HG03565 (cell line): Measurements from ENCODE around the gene TAPBP.

ENCODE experiments used
- ATAC-seq: cut with Tn5 transposase; IDR thresholded peaks from one replicate; pipeline ENCODE4 v1.9.1; 2021; ENCODE audit warnings: mild to moderate bottlenecking, moderate library complexity; ENCODE audit not compliant: unreplicated experiment

The TAPBP gene

DNA sequence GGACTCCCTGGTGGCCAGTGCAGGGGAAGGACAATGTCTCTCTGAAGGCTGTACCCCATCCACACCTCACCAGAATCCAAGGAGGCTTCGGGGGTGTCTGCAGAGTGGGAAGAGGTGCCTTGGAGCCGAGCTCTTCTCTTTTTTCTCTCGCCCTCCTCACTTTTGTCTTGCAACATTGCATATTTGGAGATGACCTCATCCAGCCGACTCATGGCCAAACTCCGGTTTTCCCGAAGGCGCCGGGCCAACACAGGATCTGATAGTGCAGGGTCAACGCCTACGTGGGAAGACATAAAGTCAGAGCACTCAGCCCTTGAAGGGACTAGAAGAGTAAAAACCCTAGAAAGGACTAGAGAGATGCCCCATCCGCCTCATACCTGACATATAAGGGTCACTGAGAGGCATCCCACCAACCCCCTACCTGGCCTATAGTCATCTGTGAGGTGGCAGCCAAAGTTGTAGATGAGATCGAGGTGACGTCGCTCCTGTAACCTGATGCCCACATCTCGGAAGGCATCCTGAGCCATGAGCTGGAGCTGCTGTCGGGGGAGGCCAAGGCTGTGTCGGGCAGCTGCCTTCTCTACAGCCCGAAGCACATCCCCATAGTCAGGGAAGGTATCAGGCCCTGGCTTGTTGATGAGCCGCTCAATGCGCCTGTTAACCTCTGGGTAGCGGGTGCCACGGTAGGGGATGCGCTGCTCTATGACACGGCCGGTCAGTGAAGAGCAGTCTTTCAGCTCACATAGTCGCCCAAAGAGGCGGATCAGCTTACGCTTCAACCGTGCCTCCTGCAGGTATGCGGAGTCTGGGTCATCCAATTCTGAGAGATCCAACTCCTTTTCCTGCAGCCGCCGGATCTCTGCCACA lies 6.7 kb upstream of the TAPBP start:
- ATAC-seq, result no peak

- no peak for ATAC-seq
Measured at GRCh38 chr6:33319939-33320314, 6.0 kb upstream of the TAPBP start.

GRCh38 chr6:33318426-33319073 lies 4.7 kb upstream of the TAPBP start:
- ATAC-seq, result no peak

GRCh38 chr6:33317669-33318425 lies 4.0 kb upstream of the TAPBP start, which contains the start of gene ZBTB22:
Gene ZBTB22, minus strand, starts transcription at chr6:33317744. Its CDS starts 828 bp downstream, at chr6:33316916.
- ATAC-seq, result peak; percentile 31

DNA sequence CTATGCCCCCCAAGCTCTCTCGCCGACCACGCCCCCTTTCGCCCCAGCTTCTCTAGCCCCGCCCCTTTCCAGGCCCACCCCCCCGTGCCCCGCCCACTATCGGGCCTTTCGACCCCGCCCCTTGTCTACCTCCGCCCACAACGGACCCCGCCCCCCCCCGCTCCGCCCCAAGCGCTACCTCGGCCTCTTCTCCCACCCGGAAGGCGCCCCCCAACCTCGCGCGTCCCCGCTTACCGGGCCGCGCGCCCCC lies 3.5 kb upstream of the TAPBP start:
- ATAC-seq, result no peak

- ATAC-seq, result no peak
Measured at GRCh38 chr6:33316603-33317418, 2.9 kb upstream of the TAPBP start.

DNA sequence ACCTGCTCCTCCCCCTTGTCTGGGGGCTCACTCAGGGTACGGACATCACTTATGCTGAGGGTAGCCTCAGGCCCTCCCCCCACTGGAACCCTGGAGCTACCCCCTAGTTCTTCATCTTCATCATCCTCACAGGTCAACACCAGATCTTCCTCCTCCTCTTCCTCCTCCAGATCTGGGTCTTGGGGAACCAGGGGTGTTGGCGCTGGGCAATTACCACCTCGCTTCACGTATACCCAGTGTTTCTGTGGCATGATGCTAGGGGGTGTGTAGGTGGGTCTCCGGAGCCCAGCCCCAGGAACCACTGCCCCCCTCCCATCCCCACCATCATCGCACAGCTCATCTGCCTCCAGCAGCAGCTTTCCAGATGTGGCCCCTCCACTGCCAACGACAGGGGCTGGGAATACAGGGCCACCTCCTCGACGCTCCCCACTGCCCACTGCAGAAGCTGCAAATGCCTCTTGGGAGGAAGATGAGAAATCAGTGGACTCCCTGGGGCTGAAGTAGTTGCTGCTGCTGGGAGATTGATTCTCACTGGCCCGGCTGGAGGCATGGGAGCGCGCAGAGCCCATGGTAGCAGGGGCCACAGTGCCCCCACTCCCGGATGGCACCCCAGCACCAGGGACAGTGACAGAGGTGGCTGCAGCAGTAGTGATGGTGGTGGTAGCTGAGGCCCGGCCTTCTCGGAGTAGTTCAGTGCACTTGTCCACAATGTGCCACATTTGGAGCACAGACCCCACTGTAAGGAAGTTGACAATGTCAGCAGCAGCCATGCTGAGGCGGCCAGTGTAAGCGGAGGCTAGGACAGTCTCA lies 2.1 kb upstream of the TAPBP start:
- no peak for ATAC-seq

DNA sequence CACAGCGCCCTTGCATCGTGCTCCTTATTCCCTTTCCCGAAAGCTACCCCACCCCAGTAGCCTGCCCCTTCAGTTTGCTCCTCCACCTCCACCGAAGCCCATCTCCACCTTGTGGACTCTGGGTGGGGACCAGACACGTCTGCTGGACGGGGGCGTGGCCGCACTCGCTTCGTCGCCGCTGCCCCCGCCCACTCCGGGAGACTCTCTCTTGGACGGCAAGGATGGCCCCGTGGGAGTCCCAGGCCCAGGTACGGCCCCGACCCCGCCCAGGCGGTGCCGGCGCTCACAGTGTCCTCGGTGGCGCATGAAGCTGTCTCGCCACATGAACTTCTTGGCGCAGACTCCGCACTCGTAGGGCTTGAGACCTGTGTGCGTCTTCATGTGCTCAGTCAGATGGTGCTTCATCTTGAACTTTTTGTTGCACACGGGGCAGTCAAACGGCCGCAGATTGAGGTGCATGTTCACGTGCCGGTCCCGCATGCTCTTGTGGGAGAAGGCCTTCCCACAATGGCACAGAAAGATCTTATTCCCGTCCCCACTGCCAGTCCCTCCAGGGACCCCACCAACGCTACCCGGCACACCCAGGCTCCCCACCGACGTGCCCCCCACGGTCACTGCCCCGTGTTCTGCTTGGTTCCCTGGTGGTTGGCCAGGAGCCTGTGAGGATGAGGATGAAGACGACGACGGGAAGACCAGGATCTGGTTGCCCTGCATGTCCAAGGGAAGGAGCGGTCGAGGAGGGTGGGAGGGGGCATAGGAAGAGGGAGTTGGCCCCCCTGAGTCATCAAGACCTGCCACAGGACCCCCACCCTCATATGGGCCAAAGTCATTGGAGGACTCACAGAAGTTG lies 1.3 kb upstream of the TAPBP start:
- ATAC-seq, result no peak

- no peak for ATAC-seq
Measured at GRCh38 chr6:33314515-33314942, 651 bp upstream of the TAPBP start.

DNA sequence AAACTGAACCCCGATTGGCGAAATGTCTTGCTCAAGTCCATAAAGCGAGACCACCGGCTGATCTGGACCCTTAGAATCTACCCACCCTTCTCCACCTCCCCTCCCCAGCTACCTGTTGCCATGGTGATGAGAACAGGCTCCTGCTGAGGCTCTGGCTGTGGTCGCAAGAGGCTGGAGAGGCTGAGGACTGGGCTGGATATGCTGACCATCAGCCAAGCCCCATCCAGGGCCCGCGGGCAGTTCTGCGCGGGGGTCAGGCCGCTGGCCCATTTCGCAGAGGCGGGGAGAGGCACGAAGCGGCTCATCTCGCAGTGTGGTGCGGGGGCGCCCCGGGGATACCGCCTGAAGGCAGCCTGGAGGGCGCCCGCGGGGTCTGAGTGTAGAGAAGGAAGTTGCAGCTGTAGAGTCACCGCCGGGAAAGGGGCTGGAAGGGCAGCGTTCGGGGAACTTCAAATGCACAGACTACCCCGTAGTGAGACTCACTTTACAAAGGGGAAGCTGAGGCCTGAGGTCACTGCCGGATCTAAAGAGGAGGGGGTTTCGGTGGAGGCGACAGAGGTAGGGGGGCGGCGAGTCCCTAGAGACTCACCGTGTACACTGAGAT lies 671 bp downstream of the TAPBP start:
- ATAC-seq, result peak; percentile 9

DNA sequence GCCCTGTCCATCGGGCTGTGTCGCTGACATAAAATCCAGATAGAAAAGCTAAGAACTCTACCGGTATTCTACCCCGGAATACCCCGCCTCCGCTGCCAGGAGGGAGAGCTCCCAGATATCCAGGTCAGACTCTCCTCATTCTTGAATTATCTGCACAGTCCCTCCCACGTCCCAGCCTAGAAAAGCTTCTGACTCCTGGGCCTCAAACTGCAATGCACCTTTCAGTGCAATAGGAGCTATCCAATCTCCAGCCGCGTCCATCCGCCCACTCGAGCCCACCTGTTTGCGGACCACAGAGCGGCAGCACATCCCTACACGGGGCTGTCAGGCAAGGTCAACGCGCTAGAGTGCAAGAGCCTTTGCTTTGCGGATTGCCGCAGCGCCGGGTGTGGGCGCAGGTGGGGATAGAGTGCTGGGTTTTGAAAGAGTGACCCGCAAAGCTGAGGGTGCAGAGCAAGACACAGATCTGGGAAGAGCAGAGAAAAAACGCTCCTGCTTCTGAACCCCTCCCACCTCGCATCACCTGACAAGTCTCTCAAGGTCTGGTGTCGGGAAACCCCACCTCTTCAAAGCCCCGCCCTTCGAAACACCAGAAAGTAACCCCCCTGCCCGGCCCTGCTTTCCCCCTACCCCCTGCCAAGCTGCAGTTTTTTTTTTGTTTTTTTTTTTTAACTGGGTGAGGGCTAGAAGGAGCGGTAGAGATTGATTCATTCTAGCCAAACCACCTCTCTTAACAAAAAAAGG lies 1.3 kb downstream of the TAPBP start:
- no peak for ATAC-seq

DNA sequence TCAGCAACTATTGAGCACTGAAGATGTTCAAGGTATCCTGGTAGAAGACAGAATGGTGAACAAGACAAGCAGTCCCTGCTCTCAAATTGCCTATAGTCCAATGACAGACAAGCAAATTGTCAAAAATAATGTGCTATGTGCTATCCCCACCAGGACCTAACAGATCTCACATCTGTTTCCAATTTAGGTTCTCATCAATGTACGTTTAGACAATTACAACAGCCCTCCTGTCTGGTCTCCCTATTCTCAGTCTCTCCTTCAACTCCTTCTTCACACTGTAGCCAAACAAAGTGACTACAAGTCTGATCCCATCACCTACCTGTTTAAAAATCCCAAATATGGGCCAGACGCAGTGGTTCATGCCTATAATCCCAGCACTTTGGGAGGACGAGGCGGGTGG lies 7.5 kb downstream of the TAPBP start:
- ATAC-seq, result no peak

DNA sequence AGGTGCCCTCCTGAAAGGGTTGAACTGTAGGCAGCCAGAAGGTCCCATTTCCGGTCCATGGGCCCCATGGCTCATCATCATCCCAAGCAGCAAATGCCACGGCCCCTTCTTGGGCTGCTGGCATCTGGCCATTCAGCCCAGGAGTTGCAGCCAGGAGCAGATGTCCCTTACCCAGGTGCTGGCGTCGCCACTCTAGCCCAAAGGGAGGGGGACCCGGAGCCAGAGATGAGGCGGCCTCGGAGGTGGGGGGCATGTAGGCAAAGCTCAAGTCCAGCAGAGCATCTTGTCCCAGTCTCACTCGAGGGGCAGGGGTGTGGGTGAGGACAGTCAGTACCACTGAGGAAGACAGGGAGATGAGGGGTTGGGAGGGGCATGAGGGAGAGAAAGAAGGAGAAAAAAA lies 8.8 kb downstream of the TAPBP start:
- no peak for ATAC-seq

DNA sequence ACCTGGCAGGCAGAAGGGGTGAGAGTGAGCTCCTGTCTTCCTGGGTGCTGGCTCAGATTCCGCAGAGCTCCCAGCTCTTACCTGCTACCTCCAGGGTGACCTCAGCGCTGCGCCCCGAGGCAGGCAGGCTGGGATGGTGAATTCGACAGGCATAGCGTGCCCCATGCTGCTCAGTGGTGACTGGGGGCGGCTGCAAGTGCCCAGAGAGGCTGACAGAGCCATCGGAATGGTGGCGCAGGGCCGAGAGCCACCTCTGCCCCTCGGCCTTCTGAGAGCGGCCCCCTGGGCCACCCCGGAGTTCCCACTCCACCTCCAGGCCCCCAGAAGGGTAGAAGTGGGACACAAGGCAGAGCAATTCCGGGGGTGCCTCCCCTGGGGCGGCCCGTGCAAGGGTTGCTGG lies 9.7 kb downstream of the TAPBP start:
- ATAC-seq, result no peak

DNA sequence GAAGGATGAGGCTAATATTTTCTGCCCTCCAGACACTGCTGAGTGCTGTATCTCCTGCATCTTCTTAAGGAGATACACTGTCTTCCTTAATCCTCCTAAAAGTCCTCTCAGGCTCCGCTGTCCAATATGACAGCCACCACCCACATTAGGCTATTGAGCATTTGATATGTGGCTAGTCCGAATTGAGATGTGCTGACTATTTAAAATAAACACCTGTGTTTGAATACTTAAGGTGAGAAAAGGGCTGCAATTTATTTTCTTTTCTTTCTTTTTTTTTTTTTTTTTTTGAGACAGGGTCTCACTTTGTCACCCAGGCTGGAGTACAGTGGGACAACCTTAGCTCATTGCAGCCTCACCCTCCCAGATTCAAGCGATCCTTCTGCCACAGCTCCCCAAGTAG lies 12.0 kb downstream of the TAPBP start:
- no peak for ATAC-seq

- ATAC-seq, result peak; percentile 77
Measured at GRCh38 chr6:33299237-33299944, 14.5 kb downstream of the TAPBP start.

GRCh38 chr6:33298773-33299236 lies 15.1 kb downstream of the TAPBP start, which contains the start of gene RGL2:
Gene RGL2, minus strand, starts transcription at chr6:33298942. Its CDS starts 332 bp downstream, at chr6:33298610.
- ATAC-seq, result no peak
